ENCODE data around the gene KLKB1. TPM values are rescaled to one million over a fixed set of nuclear protein-coding genes. Genes with fewer than 3 reads are reported as not detected.
"Not testable (repeated sequence)": the region's sequence is repeated elsewhere in the genome, so short reads cannot be mapped to it uniquely, and the experiment has no call there.

Gene KLKB1
- total and polyA plus RNA-seq, 3 donors from 2014 or later = 2.7 to 4.4 (median 3.5) TPM

DNA sequence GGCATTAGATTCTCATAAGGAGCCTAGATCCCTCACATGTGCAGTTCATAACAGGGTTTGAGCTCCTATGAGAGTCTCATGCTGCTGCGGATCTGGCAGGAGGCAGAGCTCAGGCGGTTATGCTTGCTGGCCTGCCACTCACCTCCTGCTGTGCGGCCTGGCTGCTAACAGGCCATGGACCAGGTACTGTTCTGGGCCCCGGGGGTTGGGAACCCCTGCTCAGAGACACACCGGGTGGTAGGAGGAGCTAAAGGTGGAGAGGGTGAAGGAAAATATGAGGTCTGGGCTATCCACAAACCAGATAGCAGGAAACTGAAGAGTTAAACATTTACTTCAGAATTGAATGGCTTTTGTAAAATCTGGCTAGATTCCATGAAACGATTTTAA, 32.8 kb downstream of the KLKB1 start:
- peaks cover 7% of the 10 kb centered on the region for H3K4me1 ChIP-seq
- no peak overlapping the region for H3K27ac ChIP-seq
- no peak for DNase-seq
- intact Hi-C loops (cut with DNase I; ENCODE audit: low total_unique reads) = no loop called here
- H3K4me3 ChIP-seq = no peak overlapping the region
- TF ChIP-seq, protein P1, sequence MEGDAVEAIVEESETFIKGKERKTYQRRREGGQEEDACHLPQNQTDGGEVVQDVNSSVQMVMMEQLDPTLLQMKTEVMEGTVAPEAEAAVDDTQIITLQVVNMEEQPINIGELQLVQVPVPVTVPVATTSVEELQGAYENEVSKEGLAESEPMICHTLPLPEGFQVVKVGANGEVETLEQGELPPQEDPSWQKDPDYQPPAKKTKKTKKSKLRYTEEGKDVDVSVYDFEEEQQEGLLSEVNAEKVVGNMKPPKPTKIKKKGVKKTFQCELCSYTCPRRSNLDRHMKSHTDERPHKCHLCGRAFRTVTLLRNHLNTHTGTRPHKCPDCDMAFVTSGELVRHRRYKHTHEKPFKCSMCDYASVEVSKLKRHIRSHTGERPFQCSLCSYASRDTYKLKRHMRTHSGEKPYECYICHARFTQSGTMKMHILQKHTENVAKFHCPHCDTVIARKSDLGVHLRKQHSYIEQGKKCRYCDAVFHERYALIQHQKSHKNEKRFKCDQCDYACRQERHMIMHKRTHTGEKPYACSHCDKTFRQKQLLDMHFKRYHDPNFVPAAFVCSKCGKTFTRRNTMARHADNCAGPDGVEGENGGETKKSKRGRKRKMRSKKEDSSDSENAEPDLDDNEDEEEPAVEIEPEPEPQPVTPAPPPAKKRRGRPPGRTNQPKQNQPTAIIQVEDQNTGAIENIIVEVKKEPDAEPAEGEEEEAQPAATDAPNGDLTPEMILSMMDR (IDR thresholded peaks at IDR 0.05) = no peak
- no peak for TF ChIP-seq POLR2A (IDR thresholded peaks at IDR 0.05)
- H3K9me3 ChIP-seq = no peaks in the 10 kb centered on the region
- no peaks in the 10 kb centered on the region for H3K27me3 ChIP-seq
- no peaks in the 10 kb centered on the region for H3K36me3 ChIP-seq (ENCODE audit: low read depth, missing control alignments)
- 80 to 87% methylated on average over 6 of the region's 6 CpGs for WGBS, 2 donors

DNA sequence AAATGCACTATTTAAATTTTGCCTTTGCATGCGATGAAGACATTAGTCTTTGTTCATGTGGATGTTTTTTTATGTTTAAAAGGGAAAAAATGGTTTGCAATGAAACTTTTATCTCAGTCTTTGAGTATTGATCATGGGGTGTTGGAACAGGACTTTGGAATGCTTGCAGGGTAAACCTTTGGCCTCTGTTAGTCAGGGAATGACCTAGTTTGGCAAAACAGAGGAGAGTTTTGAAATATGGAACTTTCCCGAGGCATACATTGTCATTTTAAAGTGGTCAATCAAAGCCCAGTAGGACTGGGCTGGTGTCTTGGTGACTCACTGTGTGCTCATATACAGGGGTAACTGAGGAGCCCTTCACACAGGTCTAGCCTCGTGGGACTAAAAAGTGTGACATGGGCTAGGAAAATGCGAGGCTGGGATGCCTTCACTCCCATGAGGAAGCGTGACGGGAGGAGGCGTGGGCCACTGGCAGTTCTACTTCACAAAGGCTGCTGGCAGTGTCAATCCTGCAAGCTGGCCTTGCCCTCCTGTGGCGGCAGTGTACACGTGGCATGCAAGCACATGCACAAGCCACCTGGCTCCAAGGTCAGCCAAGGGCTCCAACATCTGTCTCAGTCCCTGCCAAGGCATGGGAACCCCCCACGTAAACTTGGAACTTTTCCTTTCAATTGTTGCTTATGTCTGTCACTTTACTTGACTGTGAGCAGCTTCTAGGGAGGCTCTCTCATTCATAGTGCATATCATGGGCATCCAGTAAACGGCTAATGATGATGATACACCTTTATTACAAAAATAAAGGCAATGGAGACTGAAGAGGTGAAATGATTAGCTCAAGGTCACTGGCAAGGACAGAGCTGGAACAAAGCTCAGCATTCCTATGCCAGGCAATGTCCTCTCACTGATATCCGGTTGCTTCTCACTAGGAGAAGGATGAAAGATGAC, 33.5 kb downstream of the KLKB1 start:
- WGBS, 2 donors = 47 to 75% methylated on average over 9 to 12 of the region's 12 CpGs
- no peak overlapping the region for H3K4me3 ChIP-seq
- H3K4me1 ChIP-seq = peaks cover 7% of the 10 kb centered on the region

DNA sequence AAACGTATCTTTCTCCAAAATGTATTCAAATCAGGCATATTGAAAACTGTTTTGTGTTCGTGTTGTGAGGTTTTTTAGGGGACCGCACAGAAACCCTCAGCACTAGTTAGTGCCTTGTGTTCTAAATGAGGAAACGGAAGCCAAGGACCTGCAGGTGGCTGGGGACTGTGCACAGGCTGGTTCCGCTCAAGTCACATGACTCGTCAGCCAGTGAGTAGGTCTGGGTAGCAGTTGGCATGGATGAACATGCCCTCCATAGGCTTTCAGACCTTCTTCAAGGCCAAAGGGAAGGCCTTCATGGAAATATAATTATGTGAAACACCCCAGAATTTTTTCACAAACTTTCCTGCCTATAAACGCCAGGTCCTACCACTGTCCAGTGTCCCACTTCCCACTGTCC, 37.4 kb downstream of the KLKB1 start:
- Histone ChIP-seq H3K9me3 (no peaks in the 10 kb centered on the region), H3K4me3 (no peak overlapping the region), H3K27ac (no peak overlapping the region), H3K4me1 (peaks cover 11% of the 10 kb centered on the region), H3K36me3 (ENCODE audit: low read depth, missing control alignments) (no peaks in the 10 kb centered on the region), H3K27me3 (no peaks in the 10 kb centered on the region)
- 85% methylated on average over 7 of the region's 7 CpGs for WGBS, 2 donors
- no peak for TF ChIP-seq POLR2A (IDR thresholded peaks at IDR 0.05)
- TF ChIP-seq, protein P1 (IDR thresholded peaks at IDR 0.05) = no peak
- no peak for DNase-seq
- intact Hi-C loops (cut with DNase I; ENCODE audit: low total_unique reads) = no loop called here

More for the DNA sequence above, 33.5 kb downstream of the KLKB1 start:
- Histone ChIP-seq H3K27ac (no peak overlapping the region), H3K36me3 (ENCODE audit: low read depth, missing control alignments) (no peaks in the 10 kb centered on the region), H3K27me3 (no peaks in the 10 kb centered on the region), H3K9me3 (no peaks in the 10 kb centered on the region)
- peak; percentile 72 for DNase-seq
- intact Hi-C loops (cut with DNase I; ENCODE audit: low total_unique reads) = no loop called here
- TF ChIP-seq POLR2A (IDR thresholded peaks at IDR 0.05) = no peak
- TF ChIP-seq, protein P1 (IDR thresholded peaks at IDR 0.05) = no peak

DNA sequence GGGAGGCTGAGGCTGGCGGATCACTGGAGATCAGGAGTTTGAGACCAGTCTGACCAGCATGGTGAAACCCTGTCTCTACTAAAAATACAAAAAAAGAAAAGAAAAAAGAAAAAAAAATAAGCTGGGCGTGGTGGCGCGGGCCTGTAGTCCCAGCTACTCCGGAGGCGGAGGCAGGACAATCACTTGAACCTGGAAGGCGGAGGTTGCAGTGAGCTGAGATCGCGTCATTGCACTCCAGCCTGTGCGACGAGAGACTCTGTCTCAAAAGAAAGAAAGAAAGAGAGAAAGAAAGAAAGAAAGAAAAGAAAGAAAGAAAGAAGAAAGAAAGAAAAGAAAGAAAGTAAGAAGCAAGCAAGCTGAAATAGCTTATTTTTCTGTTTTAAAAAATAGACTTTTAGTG, 37.9 kb downstream of the KLKB1 start:
- intact Hi-C loops (cut with DNase I; ENCODE audit: low total_unique reads); H3K4me3 ChIP-seq; DNase-seq; H3K27ac ChIP-seq; H3K27me3 ChIP-seq; H3K9me3 ChIP-seq; H3K36me3 ChIP-seq (ENCODE audit: low read depth, missing control alignments): not testable (repeated sequence)
- WGBS, 2 donors = 81% methylated on average over 11 of the region's 11 CpGs
- peaks cover 11% of the 10 kb centered on the region for H3K4me1 ChIP-seq

DNA sequence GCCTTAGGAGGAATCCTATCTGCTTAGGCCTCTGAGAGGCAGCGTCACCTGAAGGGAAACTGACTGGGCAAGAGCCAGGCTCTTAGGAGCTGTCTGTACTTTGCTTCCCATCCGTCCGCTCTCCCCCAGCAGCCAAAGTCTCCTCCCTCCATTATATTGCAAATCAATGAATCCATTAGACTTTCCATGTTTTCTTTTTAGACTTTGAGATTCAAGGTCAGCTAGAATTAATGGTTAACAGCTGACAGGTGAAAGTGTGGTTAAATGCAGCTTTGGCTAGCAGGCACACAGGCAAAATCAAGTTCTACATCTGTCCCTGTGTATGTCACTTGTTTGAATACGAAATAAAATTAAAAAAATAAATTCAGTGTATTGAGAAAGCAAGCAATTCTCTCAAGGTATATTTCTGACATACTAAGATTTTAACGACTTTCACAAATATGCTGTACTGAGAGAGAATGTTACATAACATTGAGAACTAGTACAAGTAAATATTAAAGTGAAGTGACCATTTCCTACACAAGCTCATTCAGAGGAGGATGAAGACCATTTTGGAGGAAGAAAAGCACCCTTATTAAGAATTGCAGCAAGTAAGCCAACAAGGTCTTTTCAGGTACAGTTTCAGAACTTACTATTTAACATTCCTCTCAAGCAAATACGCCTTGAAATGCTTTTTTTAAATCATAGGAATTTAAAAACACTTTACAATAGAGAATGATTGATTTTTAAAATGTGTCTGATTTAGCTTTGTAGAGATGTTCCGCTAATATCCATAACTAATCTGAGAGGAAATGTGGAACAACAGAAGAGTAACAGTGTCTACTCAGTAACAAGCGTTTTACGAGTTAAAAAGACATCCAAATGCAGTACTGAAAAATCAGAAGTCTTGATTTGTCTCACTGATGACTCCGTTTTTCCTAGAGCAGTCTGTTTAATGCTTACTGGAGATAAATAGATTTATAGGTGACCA, 38.7 kb downstream of the KLKB1 start, which contains the start of gene F11:
Gene F11 (plus strand): TSS at position 507 of the 970 bp plus-strand sequence. CDS start 948 bp downstream, outside the sequence.
- Histone ChIP-seq H3K4me3 (no peak within 1 kb of the TSS), H3K4me1 (peaks cover 7% of the 10 kb centered on the region), H3K9me3 (no peaks in the 10 kb centered on the region), H3K27ac (no peak within 1 kb of the TSS), H3K36me3 (ENCODE audit: low read depth, missing control alignments) (no peaks in the 10 kb centered on the region), H3K27me3 (no peaks in the 10 kb centered on the region)
- DNase-seq = no peak
- WGBS, 2 donors = 35 to 39% methylated on average over 10 of the region's 10 CpGs
- intact Hi-C loops (cut with DNase I; ENCODE audit: low total_unique reads) = no loop called here
- TF ChIP-seq POLR2A (IDR thresholded peaks at IDR 0.05) = no peak
- TF ChIP-seq, protein P1 (IDR thresholded peaks at IDR 0.05) = no peak
